ENCODE data around the gene GPC3. TPM values are rescaled to one million over a fixed set of nuclear protein-coding genes. Genes with fewer than 3 reads are reported as not detected.
"Not testable (repeated sequence)": the region's sequence is repeated elsewhere in the genome, so short reads cannot be mapped to it uniquely, and the experiment has no call there.

Gene GPC3
- total and polyA plus RNA-seq, 2 donors (not counting 3 experiments of a cell fraction or from before 2014, with no cell fraction given) = not detected

GRCh38 chrX:133722756-133723155 lies 262.6 kb downstream of the GPC3 start:
- DNase-seq (ENCODE audit: low read depth, low spot score) (no peak), FAIRE-seq (no peak)
- no peaks in the 10 kb centered on the region for H3K79me2 ChIP-seq (ENCODE audit: control insufficient read depth, insufficient read depth, low read length)
- CTCF ChIA-PET = no interaction called here
- POLR2A ChIA-PET = no interaction called here
- peaks cover 7% of the 10 kb centered on the region for H3K4me1 ChIP-seq (ENCODE audit: control insufficient read depth, extremely low read depth, insufficient read depth, low read length)
- TF ChIP-seq EZH2 (IDR thresholded peaks at IDR 0.05; ENCODE audit: borderline replicate concordance, low read depth, low read length, severe bottlenecking) = no peak
- TF ChIP-seq JUN (IDR thresholded peaks at IDR 0.05; ENCODE audit: borderline replicate concordance, insufficient read depth, insufficient read length, low read depth) = no peak
- TF ChIP-seq MYC (IDR thresholded peaks at IDR 0.05; ENCODE audit: low read depth, low read length) = no peak
- TF ChIP-seq FOS (IDR thresholded peaks at IDR 0.05; ENCODE audit: borderline replicate concordance, insufficient read depth, low read length) = no peak
- no peak overlapping the region for H2AFZ ChIP-seq (ENCODE audit: low read depth, low read length)
- H3K9me3 ChIP-seq (replicated peaks; ENCODE audit: control insufficient read depth, insufficient read depth, low read length) = no peaks in the 10 kb centered on the region
- H3K9ac ChIP-seq (replicated peaks; ENCODE audit: extremely low read depth, insufficient read depth, low read length) = no peak overlapping the region
- H4K20me1 ChIP-seq (replicated peaks; ENCODE audit: control insufficient read depth, extremely low read depth, insufficient read depth, low read length) = no peaks in the 10 kb centered on the region
- H3K27ac ChIP-seq (ENCODE audit: insufficient read depth, low read depth, low read length) = no peak overlapping the region
- no TSS peak for BruUV-seq (replicated peaks)
- no peak overlapping the region for H3K4me3 ChIP-seq (replicated peaks in 1 of 3; ENCODE audit: insufficient read depth in 1 of 3, low read depth in 1 of 3, low read length in 3 of 3)
- no peaks in the 10 kb centered on the region for H3K9me1 ChIP-seq (replicated peaks; ENCODE audit: control insufficient read depth, extremely low read depth, insufficient read depth, low read length)
- H3K27me3 ChIP-seq (ENCODE audit: control insufficient read depth in 2 of 2, insufficient read depth in 2 of 2, low read length in 2 of 2) = no peaks in the 10 kb centered on the region
- dilution Hi-C loops (cut with MboI; ENCODE audit: extremely low pct_ligation_motif_present, low sequenced_read_pairs) (no loop called here), intact Hi-C loops (cut with micrococcal nuclease) (no loop called here)
- no peak overlapping the region for H3K4me2 ChIP-seq (ENCODE audit: insufficient read depth, low read length)
- no peaks in the 10 kb centered on the region for H3K36me3 ChIP-seq (ENCODE audit: control insufficient read depth in 2 of 2, extremely low read depth in 1 of 2, insufficient read depth in 2 of 2, low read length in 2 of 2)

GRCh38 chrX:133720269-133720668 lies 265.1 kb downstream of the GPC3 start:
- BruUV-seq (replicated peaks); H3K79me2 ChIP-seq (ENCODE audit: control insufficient read depth, insufficient read depth, low read length); dilution Hi-C loops (cut with MboI; ENCODE audit: extremely low pct_ligation_motif_present, low sequenced_read_pairs); H3K9me3 ChIP-seq (replicated peaks; ENCODE audit: control insufficient read depth, insufficient read depth, low read length); H3K4me2 ChIP-seq (ENCODE audit: insufficient read depth, low read length); intact Hi-C loops (cut with micrococcal nuclease); H3K27me3 ChIP-seq (ENCODE audit: control insufficient read depth in 2 of 2, insufficient read depth in 2 of 2, low read length in 2 of 2); FAIRE-seq; DNase-seq (ENCODE audit: low read depth, low spot score); POLR2A ChIA-PET; H3K9me1 ChIP-seq (replicated peaks; ENCODE audit: control insufficient read depth, extremely low read depth, insufficient read depth, low read length); H3K9ac ChIP-seq (replicated peaks; ENCODE audit: extremely low read depth, insufficient read depth, low read length); H3K4me3 ChIP-seq (replicated peaks in 1 of 3; ENCODE audit: insufficient read depth in 1 of 3, low read depth in 1 of 3, low read length in 3 of 3); H3K36me3 ChIP-seq (ENCODE audit: control insufficient read depth in 2 of 2, extremely low read depth in 1 of 2, insufficient read depth in 2 of 2, low read length in 2 of 2); H3K4me1 ChIP-seq (ENCODE audit: control insufficient read depth, extremely low read depth, insufficient read depth, low read length); CTCF ChIA-PET; H2AFZ ChIP-seq (ENCODE audit: low read depth, low read length); H4K20me1 ChIP-seq (replicated peaks; ENCODE audit: control insufficient read depth, extremely low read depth, insufficient read depth, low read length); H3K27ac ChIP-seq (ENCODE audit: insufficient read depth, low read depth, low read length): not testable (repeated sequence)
